GM21576 (cell line): ENCODE data around the gene RCN2.
"Not testable (repeated sequence)": the region's sequence is repeated elsewhere in the genome, so short reads cannot be mapped to it uniquely, and the experiment has no call there.

Experiments
- ATAC-seq: cut with Tn5 transposase; IDR thresholded peaks from one replicate; pipeline ENCODE4 v1.9.1; 2021; ENCODE audit warnings: mild to moderate bottlenecking, moderate library complexity; ENCODE audit not compliant: unreplicated experiment

RCN2 gene

GRCh38 chr15:76932135-76932966 is 802 bp downstream of the RCN2 start:
- no peak for ATAC-seq

- no peak for ATAC-seq
Measured at GRCh38 chr15:76935620-76936019, 4.1 kb downstream of the RCN2 start.

GRCh38 chr15:76936671-76937070 is 5.1 kb downstream of the RCN2 start:
- no peak for ATAC-seq

- no peak for ATAC-seq
Measured at GRCh38 chr15:76938752-76939151, 7.2 kb downstream of the RCN2 start.

GRCh38 chr15:76939715-76940114 is 8.2 kb downstream of the RCN2 start:
- no peak for ATAC-seq

GRCh38 chr15:76941636-76942035 is 10.1 kb downstream of the RCN2 start:
- ATAC-seq, result no peak

GRCh38 chr15:76942331-76942730 is 10.8 kb downstream of the RCN2 start:
- no peak for ATAC-seq

- ATAC-seq, result no peak
Measured at GRCh38 chr15:76945494-76946093, 14.0 kb downstream of the RCN2 start.

- ATAC-seq, result no peak
Measured at GRCh38 chr15:76947454-76947853, 15.9 kb downstream of the RCN2 start.

GRCh38 chr15:76951220-76951619 is 19.7 kb downstream of the RCN2 start:
- no peak for ATAC-seq

- no peak for ATAC-seq
Measured at GRCh38 chr15:76953913-76954312, 22.4 kb downstream of the RCN2 start.

- ATAC-seq, result no peak
Measured at GRCh38 chr15:76954744-76955143, 23.2 kb downstream of the RCN2 start.

- ATAC-seq, result no peak
Measured at GRCh38 chr15:76961268-76962011, 29.9 kb downstream of the RCN2 start.

GRCh38 chr15:76962337-76963013 is 30.9 kb downstream of the RCN2 start:
- ATAC-seq, result no peak

- no peak for ATAC-seq
Measured at GRCh38 chr15:76963596-76963995, 32.0 kb downstream of the RCN2 start.

- no peak for ATAC-seq
Measured at GRCh38 chr15:76964157-76964556, 32.6 kb downstream of the RCN2 start.

- ATAC-seq, result not testable (repeated sequence)
Measured at GRCh38 chr15:76966051-76966450, 34.5 kb downstream of the RCN2 start.

- no peak for ATAC-seq
Measured at GRCh38 chr15:76967067-76967466, 35.5 kb downstream of the RCN2 start.

- ATAC-seq, result no peak
Measured at GRCh38 chr15:76968306-76968705, 36.8 kb downstream of the RCN2 start.

GRCh38 chr15:76972389-76973361 is 41.1 kb downstream of the RCN2 start:
- no peak for ATAC-seq
